Tibial nerve (tissue), 4 donors: ENCODE results near the gene EYA2.

Experiments used
- CTCF ChIP-seq, 5 experiments: fragments of 200-600 bp in 3 of 5; fragments of 450-650 bp in 2 of 5; sonication (generic) in 3 of 5; IDR thresholded peaks; one replicate each; pipeline ENCODE4 v1.5.1; 2016 to 2019; ENCODE audit warnings: antibody characterized with exemption in 5 of 5, mild to moderate bottlenecking in 3 of 5, moderate library complexity in 2 of 5
- EP300 ChIP-seq, 2 donors: sonication (generic); formaldehyde crosslinking; IDR thresholded peaks; one replicate each; pipeline ENCODE4 v1.6.1; 2017; ENCODE audit warnings: antibody characterized with exemption in 2 of 2, mild to moderate bottlenecking in 1 of 2
- POLR2A ChIP-seq, 2 donors: fragments of 450-650 bp; IDR thresholded peaks; one replicate each; pipeline ENCODE4 v1.6.1; 2017; ENCODE audit warnings: antibody characterized with exemption in 2 of 2, mild to moderate bottlenecking in 2 of 2, moderate library complexity in 2 of 2

GRCh38 chr20:47235111-47235510 lies 340.5 kb downstream of the EYA2 start:
- no peak for TF ChIP-seq POLR2A (IDR thresholded peaks at IDR 0.05)
- TF ChIP-seq CTCF (IDR thresholded peaks at IDR 0.05), result no peak
- no peak for TF ChIP-seq EP300 (IDR thresholded peaks at IDR 0.05)
